Activated T-cell treated with anti-CD3 and anti-CD28 coated beads, Interleukin-2, amount 50 U/mL, for 4 hours (primary cell): ENCODE measurements around the gene TFIP11. TPM values are rescaled to one million over a fixed set of nuclear protein-coding genes. Genes with fewer than 3 reads are reported as not detected.
"Not testable (repeated sequence)": the region's sequence is repeated elsewhere in the genome, so short reads cannot be mapped to it uniquely, and the experiment has no call there.

Experiments used
- ATAC-seq, 2 donors: fragments of 200-7000 bp; cut with Tn5 transposase; one replicate each; pipeline ENCODE4 v1.10.0; 2021
- DNase-seq: peaks from one replicate; pipeline ENCODE4 v3.0.0-alpha.2; 2020
- H3K27me3 Mint-ChIP-seq: one replicate; pipeline ENCODE4 v1.8.0; 2021; ENCODE audit warnings: low read depth, mixed read lengths
- H3K36me3 Mint-ChIP-seq: one replicate; pipeline ENCODE4 v1.8.0; 2022; ENCODE audit warnings: mixed read lengths; ENCODE audit not compliant: insufficient read depth
- H3K4me1 Mint-ChIP-seq: one replicate; pipeline ENCODE4 v1.8.0; 2021; ENCODE audit warnings: low read depth, mixed read lengths
- H3K4me3 Mint-ChIP-seq: one replicate; pipeline ENCODE4 v1.8.0; 2021; ENCODE audit warnings: mild to moderate bottlenecking, moderate library complexity, mixed read lengths
- H3K9me3 Mint-ChIP-seq: one replicate; pipeline ENCODE4 v1.8.0; 2021; ENCODE audit warnings: mixed read lengths
- total RNA-seq, 3 donors: library from RNA; stranded (reverse); gene quantifications; one replicate each; pipeline ENCODE4 v1.2.1, GENCODE V29; 2021

The TFIP11 gene
- total RNA-seq, 3 donors from 2014 or later: 52.4 to 68.5 (median 61.0) TPM

DNA sequence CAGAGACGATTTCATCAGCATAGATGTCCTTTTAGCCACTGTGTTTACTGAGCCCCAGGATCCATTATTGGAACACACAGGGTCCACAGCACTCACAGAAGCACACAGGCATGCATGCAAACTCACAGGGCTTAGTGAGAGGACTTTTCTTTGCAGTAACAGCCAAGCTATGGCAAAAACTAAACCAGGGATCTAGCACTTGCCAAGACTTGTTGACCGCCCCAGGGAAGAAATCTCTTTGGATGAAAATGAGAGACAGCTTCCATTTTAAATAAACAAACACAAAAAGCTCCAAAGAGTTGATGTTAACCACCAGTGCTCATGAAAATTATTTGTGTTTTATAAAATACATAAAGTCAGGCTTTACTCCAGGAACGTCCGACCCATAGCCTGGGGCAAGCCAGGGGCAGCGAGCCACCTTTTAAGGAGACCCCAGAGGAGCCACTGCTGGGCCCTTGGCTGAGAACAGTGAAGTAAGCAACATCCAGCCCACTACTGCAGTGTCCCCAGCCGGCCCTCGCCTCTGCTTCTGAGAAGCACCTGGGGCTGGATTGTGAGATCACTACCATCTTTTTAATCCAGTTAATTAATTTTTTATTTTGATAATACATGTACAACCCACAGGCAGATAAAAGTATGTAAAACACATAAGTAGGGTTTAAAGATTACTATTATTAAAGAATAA is 22.0 kb upstream of the TFIP11 start:
- H3K4me1 Mint-ChIP-seq: peaks cover 17% of the 10 kb centered on the region
- ATAC-seq (no peak), DNase-seq (no peak)
- H3K4me3 Mint-ChIP-seq: no peak overlapping the region
- H3K36me3 Mint-ChIP-seq: peaks cover 31% of the 10 kb centered on the region
- H3K9me3 Mint-ChIP-seq: no peaks in the 10 kb centered on the region
- H3K27me3 Mint-ChIP-seq: no peaks in the 10 kb centered on the region

DNA sequence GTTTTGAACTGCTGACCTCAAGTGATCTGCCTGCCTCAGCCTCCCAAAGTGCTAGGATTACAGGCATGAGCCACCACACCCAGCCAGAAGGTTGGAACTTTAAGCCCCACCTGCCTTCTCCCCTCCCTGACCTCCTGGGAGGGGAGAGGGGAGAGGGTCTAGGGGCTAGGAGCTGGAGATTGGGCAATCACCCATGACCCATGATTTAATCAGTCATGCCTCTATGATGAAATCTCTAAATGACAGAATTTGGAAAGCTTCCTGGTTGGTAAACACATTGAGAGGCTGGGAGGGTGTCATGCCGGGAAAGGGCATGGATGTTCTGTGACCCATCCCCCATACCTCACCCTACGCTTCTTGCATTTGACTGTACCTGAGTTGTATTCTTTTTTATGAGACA is 17.1 kb upstream of the TFIP11 start:
- DNase-seq (no peak), ATAC-seq (no peak)
- H3K9me3 Mint-ChIP-seq: no peaks in the 10 kb centered on the region
- H3K36me3 Mint-ChIP-seq: peaks cover 30% of the 10 kb centered on the region
- H3K27me3 Mint-ChIP-seq: no peaks in the 10 kb centered on the region
- peaks cover 8% of the 10 kb centered on the region for H3K4me1 Mint-ChIP-seq
- H3K4me3 Mint-ChIP-seq: no peak overlapping the region

DNA sequence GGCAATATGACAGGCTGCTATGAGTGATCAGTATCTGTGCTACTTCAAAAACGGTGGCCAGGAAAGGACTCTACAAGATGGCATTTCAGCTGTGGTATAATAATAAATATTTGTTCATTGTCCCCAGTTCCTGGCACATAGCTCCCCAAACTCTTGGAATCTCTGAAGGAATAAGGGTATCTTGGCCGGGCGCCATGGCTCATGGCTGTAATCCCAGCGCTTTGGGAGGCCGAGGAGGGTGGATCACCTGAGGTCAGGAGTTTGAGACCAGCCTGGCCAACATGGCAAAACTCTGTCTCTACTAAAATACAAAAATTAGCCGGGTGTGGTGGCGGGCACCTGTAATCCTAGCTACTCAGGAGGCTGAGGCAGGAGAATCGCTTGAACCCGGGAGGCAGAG is 16.2 kb upstream of the TFIP11 start:
- not testable (repeated sequence) for ATAC-seq, H3K9me3 Mint-ChIP-seq, H3K4me1 Mint-ChIP-seq, H3K4me3 Mint-ChIP-seq, H3K27me3 Mint-ChIP-seq, DNase-seq
- peaks cover 32% of the 10 kb centered on the region for H3K36me3 Mint-ChIP-seq

DNA sequence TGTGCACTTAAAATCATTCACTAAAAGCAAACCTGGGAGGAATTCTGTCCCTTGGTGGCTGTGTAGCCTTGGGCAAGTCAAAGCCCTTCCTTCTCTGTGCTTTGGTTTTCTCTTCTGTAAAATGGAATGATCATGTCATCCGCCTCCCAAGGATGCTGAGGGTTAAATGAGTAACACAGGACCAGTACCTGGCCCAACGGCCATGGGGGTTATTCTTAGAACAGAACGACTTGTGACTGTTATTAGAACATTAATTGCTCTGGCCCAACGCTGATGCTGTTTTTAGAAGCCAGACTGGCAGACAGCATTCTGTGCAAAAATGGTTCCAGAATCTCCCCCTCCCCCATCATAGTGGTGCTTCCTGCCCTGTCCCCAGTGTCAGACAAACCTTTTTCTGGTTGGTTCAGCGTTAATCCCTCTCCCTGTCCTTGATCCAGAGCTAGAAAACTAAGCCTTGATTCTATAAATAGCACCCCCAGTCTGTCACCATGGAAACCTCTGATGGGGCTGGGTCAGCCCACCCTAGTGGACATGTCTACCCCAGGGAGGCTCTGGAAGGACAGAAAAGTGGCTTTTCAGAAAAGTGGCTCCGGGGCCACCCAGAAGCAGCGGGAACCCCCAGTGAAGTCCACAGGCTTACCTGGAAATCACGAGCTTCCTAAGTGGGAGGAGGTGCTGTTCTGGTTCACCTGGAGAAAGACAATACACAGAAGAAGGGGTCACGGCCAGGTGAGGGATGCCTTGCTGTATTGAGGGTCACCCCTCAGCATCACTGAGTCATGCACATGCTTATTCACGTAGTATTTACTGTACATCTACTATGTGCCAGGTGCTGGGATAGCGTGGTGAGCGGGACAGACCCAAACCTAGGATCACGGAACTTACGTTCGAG is 15.5 kb upstream of the TFIP11 start:
- DNase-seq (no peak), ATAC-seq (no peak)
- peaks cover 7% of the 10 kb centered on the region for H3K4me1 Mint-ChIP-seq
- H3K27me3 Mint-ChIP-seq: no peaks in the 10 kb centered on the region
- peaks cover 32% of the 10 kb centered on the region for H3K36me3 Mint-ChIP-seq
- no peak overlapping the region for H3K4me3 Mint-ChIP-seq
- no peaks in the 10 kb centered on the region for H3K9me3 Mint-ChIP-seq

DNA sequence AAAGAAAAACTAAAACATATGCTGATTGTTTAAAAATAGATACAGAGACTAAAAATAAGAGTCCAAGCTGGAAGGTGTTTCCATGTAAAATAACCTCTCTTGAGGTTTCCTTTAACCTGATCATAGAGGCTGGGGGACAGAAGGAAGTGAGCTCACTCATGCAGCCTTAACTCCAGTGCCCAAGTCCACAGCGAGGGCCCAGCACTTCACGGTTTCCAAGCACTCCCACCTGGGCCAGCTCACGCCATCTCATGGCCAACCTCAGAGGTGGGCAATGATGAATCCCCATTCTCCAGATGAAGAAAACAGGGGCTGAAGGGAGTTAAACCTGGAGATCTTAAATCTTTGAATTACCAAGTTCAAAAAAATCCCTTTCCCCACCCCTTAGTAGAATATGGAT is 14.9 kb upstream of the TFIP11 start:
- DNase-seq: no peak
- no peak for ATAC-seq
- Mint-ChIP-seq H3K4me3 (no peak overlapping the region), H3K27me3 (no peaks in the 10 kb centered on the region), H3K9me3 (no peaks in the 10 kb centered on the region), H3K4me1 (peaks cover 2% of the 10 kb centered on the region), H3K36me3 (peaks cover 30% of the 10 kb centered on the region)

DNA sequence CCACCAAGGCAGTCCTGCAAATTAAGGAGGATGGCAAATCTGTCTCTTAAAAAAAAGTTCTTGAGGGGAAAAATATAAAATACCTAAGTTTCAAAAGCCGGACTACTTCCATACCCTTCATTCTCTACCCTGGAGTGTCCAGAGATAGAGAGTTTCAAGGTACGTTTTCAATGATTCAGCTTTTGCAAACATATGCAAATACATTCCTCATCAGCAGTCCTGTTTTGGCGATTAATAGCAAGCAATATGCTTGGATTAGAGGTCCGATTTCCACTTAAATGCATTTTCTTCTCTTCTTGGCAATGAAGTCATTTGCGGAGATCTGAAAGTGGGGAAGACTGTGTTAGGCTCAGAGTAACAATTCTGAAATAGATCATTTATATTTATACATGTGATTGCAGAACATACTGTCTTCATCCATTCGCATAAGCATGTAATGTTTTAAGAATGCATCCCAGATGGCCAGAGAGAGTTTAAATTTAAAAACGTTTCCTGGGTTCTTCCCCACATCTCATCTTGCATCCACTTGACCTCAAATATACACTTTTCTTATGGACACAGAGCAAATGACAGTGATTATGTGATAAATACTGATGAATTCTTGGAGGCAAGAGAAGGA is 13.8 kb upstream of the TFIP11 start:
- DNase-seq (no peak), ATAC-seq (no peak)
- Mint-ChIP-seq H3K4me3 (no peak overlapping the region), H3K27me3 (no peaks in the 10 kb centered on the region), H3K4me1 (peaks cover under 1% of the 10 kb centered on the region), H3K36me3 (peaks cover 26% of the 10 kb centered on the region), H3K9me3 (no peaks in the 10 kb centered on the region)

DNA sequence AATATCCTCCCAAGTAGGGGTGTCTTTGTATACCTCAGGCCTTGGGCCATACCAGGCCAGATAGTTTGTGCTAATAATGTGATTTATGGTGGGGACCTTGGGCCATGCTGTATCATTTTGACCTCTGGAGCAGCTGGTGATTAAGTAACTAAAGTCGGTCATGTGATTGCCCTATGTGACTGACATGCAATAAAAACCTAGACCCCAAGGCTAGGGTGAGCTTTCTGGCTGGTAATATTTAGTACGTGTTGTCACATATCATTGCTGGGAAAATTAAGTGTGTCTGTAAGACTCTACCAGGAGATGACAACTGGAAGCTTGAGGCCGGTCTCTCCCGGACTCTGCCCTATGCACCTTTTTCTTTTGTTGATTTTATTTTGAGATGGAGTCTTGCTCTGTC is 12.6 kb upstream of the TFIP11 start:
- no peak overlapping the region for H3K4me3 Mint-ChIP-seq
- H3K4me1 Mint-ChIP-seq: no peaks in the 10 kb centered on the region
- H3K36me3 Mint-ChIP-seq: peaks cover 18% of the 10 kb centered on the region
- ATAC-seq (no peak), DNase-seq (no peak)
- no peaks in the 10 kb centered on the region for H3K9me3 Mint-ChIP-seq
- H3K27me3 Mint-ChIP-seq: no peaks in the 10 kb centered on the region

DNA sequence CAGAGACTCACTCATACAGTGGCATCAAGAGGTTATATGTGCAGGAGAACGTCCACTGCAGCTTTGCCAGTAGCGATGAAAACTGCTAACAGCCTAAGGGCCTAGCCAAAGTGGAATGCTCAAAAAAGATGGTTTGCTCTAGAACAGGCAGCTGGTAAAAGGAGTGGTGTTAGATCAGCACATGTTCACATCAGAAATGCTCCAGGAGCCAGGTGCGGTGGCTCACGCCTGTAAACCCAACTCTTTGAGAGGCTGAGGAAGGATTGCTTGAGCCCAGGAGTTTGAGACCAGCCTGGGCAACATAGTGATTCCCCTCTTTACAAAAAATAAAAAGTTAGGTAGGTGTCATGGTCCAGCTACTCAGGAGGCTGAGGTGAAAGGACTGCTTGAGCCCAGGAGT is 10.3 kb upstream of the TFIP11 start:
- Mint-ChIP-seq H3K36me3 (peaks cover 17% of the 10 kb centered on the region), H3K27me3 (no peaks in the 10 kb centered on the region), H3K4me3 (no peak overlapping the region), H3K9me3 (no peaks in the 10 kb centered on the region), H3K4me1 (no peaks in the 10 kb centered on the region)
- no peak for ATAC-seq
- DNase-seq: no peak

DNA sequence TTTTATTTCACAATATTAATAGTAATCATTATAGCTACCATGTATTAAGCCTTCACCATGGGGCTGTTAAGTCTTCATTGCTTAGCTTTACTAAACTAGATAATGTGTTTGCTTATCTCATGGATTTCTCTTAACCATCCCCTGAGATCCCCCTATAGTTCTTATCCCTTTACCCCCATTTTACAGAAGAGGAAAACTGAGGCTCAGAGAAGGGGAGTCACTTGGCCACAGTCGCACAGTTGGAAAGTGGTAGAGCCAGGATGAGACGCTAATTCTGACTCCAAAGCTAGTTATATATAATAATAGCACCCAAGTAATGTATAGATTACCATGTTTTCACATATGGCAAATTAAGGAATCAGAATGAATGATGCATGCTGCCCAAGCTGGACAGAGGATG is 9.7 kb upstream of the TFIP11 start:
- DNase-seq (no peak), ATAC-seq (no peak)
- Mint-ChIP-seq H3K4me3 (no peak overlapping the region), H3K27me3 (no peaks in the 10 kb centered on the region), H3K9me3 (no peaks in the 10 kb centered on the region), H3K4me1 (no peaks in the 10 kb centered on the region), H3K36me3 (peaks cover 15% of the 10 kb centered on the region)

DNA sequence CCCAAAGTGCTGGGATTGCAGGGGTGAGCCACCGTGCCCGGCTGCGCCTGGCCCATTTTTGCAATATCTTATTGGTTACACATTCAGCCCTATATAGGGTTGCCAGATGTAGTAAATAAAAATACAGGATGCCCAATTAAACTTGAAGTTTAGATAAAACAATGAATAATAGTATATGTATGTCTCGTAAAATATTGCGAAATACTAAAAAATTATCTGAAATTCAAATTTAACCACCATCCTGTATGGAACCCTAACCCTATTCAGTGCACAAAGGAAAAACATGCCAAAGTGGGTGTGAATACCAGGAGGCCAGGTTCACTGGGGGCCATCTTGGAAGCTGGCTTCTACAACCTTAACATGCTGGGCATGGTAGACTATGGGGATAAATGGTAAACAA is 5.2 kb upstream of the TFIP11 start:
- no peaks in the 10 kb centered on the region for H3K27me3 Mint-ChIP-seq
- no peaks in the 10 kb centered on the region for H3K36me3 Mint-ChIP-seq
- H3K4me3 Mint-ChIP-seq: no peak overlapping the region
- H3K4me1 Mint-ChIP-seq: peaks cover 17% of the 10 kb centered on the region
- H3K9me3 Mint-ChIP-seq: no peaks in the 10 kb centered on the region
- ATAC-seq (no peak), DNase-seq (no peak)

DNA sequence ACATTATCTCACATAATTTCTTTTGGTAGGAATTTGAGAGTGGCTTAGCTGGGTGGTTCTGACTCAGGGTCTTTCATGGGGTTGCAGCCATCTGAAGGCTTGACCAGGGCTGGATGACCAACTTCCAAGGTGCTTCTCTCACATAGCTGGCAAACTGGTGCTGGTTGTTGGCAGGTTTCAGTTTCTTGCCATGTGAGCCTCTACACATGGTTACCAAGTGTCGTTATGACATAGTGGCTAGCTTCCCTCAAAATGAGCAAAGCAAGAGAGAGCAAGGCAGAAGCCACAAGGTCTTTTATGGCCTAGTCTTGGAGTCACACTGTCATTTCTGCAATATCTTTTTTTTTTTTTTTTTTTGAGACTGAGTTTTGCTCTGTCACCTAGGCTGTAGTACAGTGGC is 4.2 kb upstream of the TFIP11 start:
- H3K27me3 Mint-ChIP-seq: no peaks in the 10 kb centered on the region

DNA sequence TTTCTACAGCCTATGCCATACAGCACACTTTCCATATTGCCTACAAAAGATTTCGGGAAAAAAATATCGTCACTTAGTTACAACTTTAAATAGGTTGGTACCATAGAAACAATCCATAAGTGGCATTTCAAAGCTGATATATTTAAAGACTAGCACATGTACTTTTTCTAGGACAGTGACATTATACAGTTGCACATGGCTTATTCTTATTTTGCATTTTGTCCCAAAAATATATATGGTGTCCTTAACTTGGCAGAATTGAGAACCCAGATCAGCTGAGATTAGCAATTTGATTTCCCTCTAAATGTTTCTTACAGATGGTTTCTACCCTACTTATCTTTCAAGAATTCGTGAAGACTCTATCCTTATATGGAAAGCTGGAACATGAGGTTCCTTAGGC is 3.7 kb upstream of the TFIP11 start:
- Mint-ChIP-seq H3K36me3 (peaks cover 6% of the 10 kb centered on the region), H3K4me1 (peaks cover 31% of the 10 kb centered on the region), H3K9me3 (no peaks in the 10 kb centered on the region), H3K4me3 (no peak overlapping the region), H3K27me3 (no peaks in the 10 kb centered on the region)
- DNase-seq: no peak
- ATAC-seq: no peak

More for the DNA sequence above, 4.2 kb upstream of the TFIP11 start:
- peaks cover 25% of the 10 kb centered on the region for H3K4me1 Mint-ChIP-seq
- no peak for DNase-seq
- no peak for ATAC-seq
- no peaks in the 10 kb centered on the region for H3K9me3 Mint-ChIP-seq
- H3K36me3 Mint-ChIP-seq: peaks cover 3% of the 10 kb centered on the region
- H3K4me3 Mint-ChIP-seq: no peak overlapping the region

DNA sequence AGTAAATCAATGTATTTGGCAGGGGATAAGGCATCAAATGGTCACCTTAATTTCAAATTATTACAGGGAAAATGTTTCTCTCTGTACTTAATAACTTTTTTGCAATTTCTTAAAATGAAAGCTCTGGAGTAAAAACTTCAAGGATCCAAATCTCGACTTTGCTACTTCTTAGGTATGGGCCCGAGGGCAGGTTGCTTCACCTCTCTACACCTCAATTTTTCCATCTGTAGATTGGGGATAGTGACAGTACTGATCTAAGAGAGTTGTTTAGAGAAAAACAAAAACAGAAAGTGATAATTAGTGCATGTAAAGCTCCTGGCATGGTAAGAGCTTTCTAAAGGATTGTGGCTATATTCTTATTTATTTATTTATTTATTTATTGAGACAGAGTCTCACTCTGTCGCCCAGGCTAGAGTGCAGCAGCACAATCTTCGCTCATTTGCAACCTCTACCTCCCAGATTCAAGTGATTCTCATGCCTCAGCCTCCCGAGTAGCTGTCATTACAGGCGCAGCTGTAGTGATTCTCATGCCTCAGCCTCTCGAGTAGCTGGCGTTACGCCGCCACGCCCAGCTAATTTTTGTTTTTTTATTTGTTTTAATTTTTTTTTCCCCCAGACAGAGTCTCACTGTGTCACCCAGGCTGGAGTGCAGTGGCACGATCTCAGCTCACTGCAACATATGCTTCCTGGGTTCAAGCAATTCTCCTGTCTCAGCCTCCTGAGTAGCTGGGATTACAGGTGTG is 2.3 kb upstream of the TFIP11 start:
- H3K4me3 Mint-ChIP-seq: no peak overlapping the region

DNA sequence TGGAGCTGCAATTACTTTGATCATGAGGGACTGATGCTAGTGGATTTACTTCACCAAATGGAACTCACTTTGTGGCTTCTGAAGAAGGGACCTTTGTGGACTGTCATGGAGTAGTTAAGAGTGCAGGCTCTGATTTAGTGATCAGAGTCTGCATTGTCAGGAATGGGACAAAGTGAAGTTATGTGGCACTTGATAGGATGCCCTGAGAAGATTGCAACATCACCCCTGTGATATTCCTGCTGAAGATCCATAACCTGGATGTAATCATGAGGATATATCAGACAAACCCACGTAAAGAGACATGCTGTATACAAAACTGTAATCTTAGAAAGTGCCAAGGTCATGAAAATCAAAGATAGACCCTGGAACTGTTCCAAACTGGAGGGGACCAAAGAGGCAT is 1.6 kb upstream of the TFIP11 start:
- Mint-ChIP-seq H3K36me3 (peaks cover 18% of the 10 kb centered on the region), H3K4me3 (peak overlapping the region; percentile 100), H3K4me1 (peaks cover 47% of the 10 kb centered on the region), H3K27me3 (no peaks in the 10 kb centered on the region), H3K9me3 (no peaks in the 10 kb centered on the region)
- no peak for ATAC-seq
- DNase-seq: no peak

More for the DNA sequence above, 2.3 kb upstream of the TFIP11 start:
- DNase-seq (no peak), ATAC-seq (no peak)
- H3K36me3 Mint-ChIP-seq: peaks cover 12% of the 10 kb centered on the region
- H3K9me3 Mint-ChIP-seq: no peaks in the 10 kb centered on the region
- H3K4me1 Mint-ChIP-seq: peaks cover 41% of the 10 kb centered on the region
- no peaks in the 10 kb centered on the region for H3K27me3 Mint-ChIP-seq
